ENCODE measurements around the gene OOEP.
"Not testable (repeated sequence)": the region's sequence is repeated elsewhere in the genome, so short reads cannot be mapped to it uniquely, and the experiment has no call there.

Gene OOEP

DNA sequence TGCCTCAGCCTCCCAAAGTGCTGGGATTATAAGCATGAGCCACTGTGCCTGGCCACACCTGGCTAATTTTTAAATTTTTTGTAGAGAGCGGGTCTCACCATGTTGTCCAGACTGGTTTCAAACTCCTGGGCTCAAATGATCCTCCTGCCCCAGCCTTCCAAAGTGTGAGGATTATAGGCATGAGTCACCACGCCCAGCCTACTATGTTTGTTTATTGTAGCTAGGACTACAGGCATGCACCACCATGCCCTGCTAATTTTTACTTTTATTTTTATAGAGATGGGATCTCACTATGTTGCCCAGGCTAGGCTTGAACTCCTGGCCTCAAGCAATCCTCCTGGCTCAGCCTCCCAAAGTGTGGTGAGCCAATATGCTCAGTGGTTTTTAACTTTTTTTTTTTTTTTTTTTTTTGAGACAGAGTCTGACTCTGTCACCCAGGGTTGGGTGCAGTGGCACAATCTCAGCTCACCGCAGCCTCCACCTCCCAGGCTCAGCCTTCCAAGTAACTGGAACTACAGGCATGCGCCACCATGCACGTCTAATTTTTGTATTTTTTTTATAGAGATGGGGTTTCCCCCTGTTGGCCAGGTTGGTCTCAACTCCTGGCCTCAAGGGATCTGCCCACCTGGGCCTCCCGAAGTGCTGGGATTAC is 12.9 kb upstream of the OOEP start:
- no peaks in the 10 kb centered on the region for H3K79me2 ChIP-seq (ENCODE audit: insufficient read depth, low read length)
- H2AFZ ChIP-seq (ENCODE audit: low read depth, low read length): no peak overlapping the region
- no peaks in the 10 kb centered on the region for H3K4me1 ChIP-seq (ENCODE audit: insufficient read depth, low read length)
- DNase-seq: no peak
- no peak for ATAC-seq (ENCODE audit: insufficient read depth, low read depth)
- no peak overlapping the region for H3K9ac ChIP-seq (ENCODE audit: low read depth, low read length)
- TF ChIP-seq EZH2 (IDR thresholded peaks at IDR 0.05; ENCODE audit: borderline replicate concordance, low read depth, low read length, severe bottlenecking): no peak
- TF ChIP-seq, protein P1, sequence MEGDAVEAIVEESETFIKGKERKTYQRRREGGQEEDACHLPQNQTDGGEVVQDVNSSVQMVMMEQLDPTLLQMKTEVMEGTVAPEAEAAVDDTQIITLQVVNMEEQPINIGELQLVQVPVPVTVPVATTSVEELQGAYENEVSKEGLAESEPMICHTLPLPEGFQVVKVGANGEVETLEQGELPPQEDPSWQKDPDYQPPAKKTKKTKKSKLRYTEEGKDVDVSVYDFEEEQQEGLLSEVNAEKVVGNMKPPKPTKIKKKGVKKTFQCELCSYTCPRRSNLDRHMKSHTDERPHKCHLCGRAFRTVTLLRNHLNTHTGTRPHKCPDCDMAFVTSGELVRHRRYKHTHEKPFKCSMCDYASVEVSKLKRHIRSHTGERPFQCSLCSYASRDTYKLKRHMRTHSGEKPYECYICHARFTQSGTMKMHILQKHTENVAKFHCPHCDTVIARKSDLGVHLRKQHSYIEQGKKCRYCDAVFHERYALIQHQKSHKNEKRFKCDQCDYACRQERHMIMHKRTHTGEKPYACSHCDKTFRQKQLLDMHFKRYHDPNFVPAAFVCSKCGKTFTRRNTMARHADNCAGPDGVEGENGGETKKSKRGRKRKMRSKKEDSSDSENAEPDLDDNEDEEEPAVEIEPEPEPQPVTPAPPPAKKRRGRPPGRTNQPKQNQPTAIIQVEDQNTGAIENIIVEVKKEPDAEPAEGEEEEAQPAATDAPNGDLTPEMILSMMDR (IDR thresholded peaks at IDR 0.05; ENCODE audit: borderline replicate concordance, extremely low read depth, low read length, poor library complexity, severe bottlenecking): no peak
- H3K36me3 ChIP-seq (ENCODE audit: insufficient read depth, low read length): no peaks in the 10 kb centered on the region
- no peaks in the 10 kb centered on the region for H3K9me3 ChIP-seq (ENCODE audit: insufficient read depth, low read length, severe bottlenecking)
- no peak overlapping the region for H3K27ac ChIP-seq (ENCODE audit: low read length)
- no peak overlapping the region for H3K4me2 ChIP-seq (ENCODE audit: insufficient read depth, low read length)
- H3K27me3 ChIP-seq (ENCODE audit: insufficient read depth, low read length, poor library complexity): no peaks in the 10 kb centered on the region
- no peak overlapping the region for H3K4me3 ChIP-seq (ENCODE audit: low read depth in 1 of 2, low read length in 2 of 2)
- H4K20me1 ChIP-seq (ENCODE audit: insufficient read depth, low read length): no peaks in the 10 kb centered on the region

DNA sequence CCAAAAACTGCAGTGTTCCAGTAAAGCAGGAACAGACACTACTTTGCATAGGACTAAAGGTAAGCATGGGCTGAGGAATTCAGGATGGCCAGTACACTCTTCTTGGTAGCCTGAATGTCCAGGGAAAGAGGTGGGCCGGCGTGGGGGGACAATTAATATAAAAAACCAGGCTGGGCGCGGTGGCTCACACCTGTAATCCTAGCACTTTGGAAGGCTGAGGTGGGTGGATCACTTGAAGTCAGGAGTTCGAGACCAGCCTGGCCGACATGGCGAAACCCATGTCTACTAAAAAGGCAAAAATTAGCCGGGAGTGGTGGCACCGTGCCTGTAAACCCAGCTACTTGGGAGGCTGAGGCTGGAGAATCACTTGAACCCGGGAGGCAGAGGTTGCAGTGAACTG is 11.8 kb upstream of the OOEP start:
- not testable (repeated sequence) for H3K27ac ChIP-seq (ENCODE audit: low read length); H3K4me1 ChIP-seq (ENCODE audit: insufficient read depth, low read length); H3K9ac ChIP-seq (ENCODE audit: low read depth, low read length); H3K36me3 ChIP-seq (ENCODE audit: insufficient read depth, low read length); ATAC-seq (ENCODE audit: insufficient read depth, low read depth); H3K4me3 ChIP-seq (ENCODE audit: low read depth in 1 of 2, low read length in 2 of 2); DNase-seq; H2AFZ ChIP-seq (ENCODE audit: low read depth, low read length); H3K9me3 ChIP-seq (ENCODE audit: insufficient read depth, low read length, severe bottlenecking); H3K27me3 ChIP-seq (ENCODE audit: insufficient read depth, low read length, poor library complexity); H3K4me2 ChIP-seq (ENCODE audit: insufficient read depth, low read length); H4K20me1 ChIP-seq (ENCODE audit: insufficient read depth, low read length); H3K79me2 ChIP-seq (ENCODE audit: insufficient read depth, low read length)

DNA sequence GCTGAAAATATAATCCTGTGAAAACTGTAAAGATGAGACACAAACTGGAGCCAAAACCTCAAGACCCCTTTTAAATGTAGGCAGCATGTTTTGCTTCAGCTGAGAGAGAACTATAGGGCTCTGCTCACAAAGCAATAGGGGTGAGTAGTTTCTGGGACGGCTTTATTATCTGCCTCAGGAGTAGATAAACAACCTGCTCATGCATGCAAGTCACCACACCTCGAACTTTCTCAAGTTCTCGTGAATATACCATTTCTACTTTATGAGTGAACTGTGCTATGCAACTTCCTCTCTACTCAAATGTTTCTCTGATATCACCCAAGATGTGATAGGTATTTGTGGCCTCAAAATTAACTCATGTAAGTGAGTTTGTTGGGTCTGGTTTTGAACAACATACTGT is 7.5 kb upstream of the OOEP start:
- no peaks in the 10 kb centered on the region for H3K27me3 ChIP-seq (ENCODE audit: insufficient read depth, low read length, poor library complexity)
- no peaks in the 10 kb centered on the region for H3K79me2 ChIP-seq (ENCODE audit: insufficient read depth, low read length)
- H2AFZ ChIP-seq (ENCODE audit: low read depth, low read length): no peak overlapping the region
- H3K4me3 ChIP-seq (ENCODE audit: low read depth in 1 of 2, low read length in 2 of 2): no peak overlapping the region
- no peak overlapping the region for H3K27ac ChIP-seq (ENCODE audit: low read length)
- no peaks in the 10 kb centered on the region for H3K36me3 ChIP-seq (ENCODE audit: insufficient read depth, low read length)
- H3K4me2 ChIP-seq (ENCODE audit: insufficient read depth, low read length): no peak overlapping the region
- no peaks in the 10 kb centered on the region for H4K20me1 ChIP-seq (ENCODE audit: insufficient read depth, low read length)
- no peak for TF ChIP-seq EZH2 (IDR thresholded peaks at IDR 0.05; ENCODE audit: borderline replicate concordance, low read depth, low read length, severe bottlenecking)
- TF ChIP-seq, protein P1 (IDR thresholded peaks at IDR 0.05; ENCODE audit: borderline replicate concordance, extremely low read depth, low read length, poor library complexity, severe bottlenecking): no peak
- no peak overlapping the region for H3K9ac ChIP-seq (ENCODE audit: low read depth, low read length)
- ATAC-seq (ENCODE audit: insufficient read depth, low read depth) (no peak), DNase-seq (no peak)
- no peaks in the 10 kb centered on the region for H3K4me1 ChIP-seq (ENCODE audit: insufficient read depth, low read length)
- H3K9me3 ChIP-seq (ENCODE audit: insufficient read depth, low read length, severe bottlenecking): peaks cover 3% of the 10 kb centered on the region

DNA sequence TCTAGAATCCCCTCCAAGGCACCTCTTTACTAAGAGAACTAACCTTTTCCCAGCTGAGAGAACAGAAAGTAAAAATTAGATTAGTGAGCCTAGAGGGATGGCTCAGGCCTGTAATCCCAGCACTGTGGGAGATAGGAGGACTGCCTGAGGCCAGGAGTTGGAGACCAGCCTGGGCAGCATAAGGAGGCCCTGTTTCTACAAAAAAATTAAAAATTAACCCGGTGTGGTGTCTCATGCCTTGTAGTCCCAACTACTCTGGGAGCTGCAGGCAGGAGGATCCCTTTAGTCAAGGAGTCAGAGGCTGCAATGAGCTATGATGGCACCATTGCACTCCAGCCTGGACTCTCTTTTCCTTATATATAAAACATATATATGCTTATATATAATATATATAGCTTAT is 5.5 kb upstream of the OOEP start:
- no peak for TF ChIP-seq EZH2 (IDR thresholded peaks at IDR 0.05; ENCODE audit: borderline replicate concordance, low read depth, low read length, severe bottlenecking)
- TF ChIP-seq, protein P1 (IDR thresholded peaks at IDR 0.05; ENCODE audit: borderline replicate concordance, extremely low read depth, low read length, poor library complexity, severe bottlenecking): no peak
- ATAC-seq (ENCODE audit: insufficient read depth, low read depth) (no peak), DNase-seq (no peak)
- no peak overlapping the region for H3K9ac ChIP-seq (ENCODE audit: low read depth, low read length)
- H3K4me3 ChIP-seq (ENCODE audit: low read depth in 1 of 2, low read length in 2 of 2): no peak overlapping the region
- no peaks in the 10 kb centered on the region for H3K36me3 ChIP-seq (ENCODE audit: insufficient read depth, low read length)
- no peaks in the 10 kb centered on the region for H3K27me3 ChIP-seq (ENCODE audit: insufficient read depth, low read length, poor library complexity)
- H3K9me3 ChIP-seq (ENCODE audit: insufficient read depth, low read length, severe bottlenecking): peaks cover 8% of the 10 kb centered on the region
- no peaks in the 10 kb centered on the region for H3K4me1 ChIP-seq (ENCODE audit: insufficient read depth, low read length)
- no peak overlapping the region for H2AFZ ChIP-seq (ENCODE audit: low read depth, low read length)
- H4K20me1 ChIP-seq (ENCODE audit: insufficient read depth, low read length): no peaks in the 10 kb centered on the region
- no peak overlapping the region for H3K4me2 ChIP-seq (ENCODE audit: insufficient read depth, low read length)
- no peak overlapping the region for H3K27ac ChIP-seq (ENCODE audit: low read length)
- no peaks in the 10 kb centered on the region for H3K79me2 ChIP-seq (ENCODE audit: insufficient read depth, low read length)

Data from DND-41 (cell line).